SK-N-SH (cell line): ENCODE results near the gene BTG3. TPM values are rescaled to one million over a fixed set of nuclear protein-coding genes. Genes with fewer than 3 reads are reported as not detected.

ENCODE experiments used
- CTCF ChIA-PET: fragments of 300-600, 350-600 bp; formaldehyde crosslinking; extraction: SDS; loops from one replicate; lab custom pipeline; 2021; lab: Yijun Ruan, JAX
- POLR2A ChIA-PET: fragments of 350-600 bp; sonication (Branson Sonifier 250); formaldehyde crosslinking; extraction: SDS; loops from one replicate; lab custom pipeline; 2020; ENCODE audit warnings: antibody characterized with exemption, inconsistent platforms; lab: Yijun Ruan, JAX
- DNase-seq: peaks from one replicate; pipeline ENCODE4 v3.0.0; 2012
- H2AFZ ChIP-seq: fragments of 200-600 bp; sonication (generic); 2 replicates; pipeline ENCODE4 v1.8.1; 2016; ENCODE audit warnings: antibody characterized with exemption, mild to moderate bottlenecking, low read depth
- H3F3A ChIP-seq: fragments of 200-600 bp; sonication (generic); replicated peaks from 2 replicates; pipeline ENCODE3; 2016; ENCODE audit warnings: antibody characterized with exemption, mild to moderate bottlenecking; ENCODE audit not compliant: insufficient read depth
- H3K27ac ChIP-seq, 2 experiments: fragments of 200-500 bp in 1 of 2; fragments of 200-600 bp in 1 of 2; sonication (Bioruptor generic) in 1 of 2; sonication (generic), shearing (Covaris generic) in 1 of 2; 2 replicates each; pipeline versions ENCODE4 v1.5.1 to v1.6.1; 2014 to 2016; ENCODE audit warnings: low read depth in 2 of 2, inconsistent platforms in 1 of 2, low read length in 1 of 2, mild to moderate bottlenecking in 1 of 2, mixed read lengths in 1 of 2
- H3K27me3 ChIP-seq: fragments of 200-600 bp; sonication (generic), shearing (Covaris generic); 2 replicates; pipeline ENCODE4 v1.6.1; 2016; ENCODE audit warnings: mixed run types; ENCODE audit not compliant: insufficient read depth
- H3K36me3 ChIP-seq, 2 experiments: fragments of 200-500 bp in 1 of 2; fragments of 200-600 bp in 1 of 2; sonication (Bioruptor generic) in 1 of 2; sonication (generic) in 1 of 2; replicated peaks in 1 of 2; 2 replicates each; pipeline versions ENCODE3 to v1.5.1; 2014 to 2016; ENCODE audit warnings: low read length in 1 of 2, mild to moderate bottlenecking in 1 of 2; ENCODE audit not compliant: insufficient read depth in 2 of 2, control insufficient read depth in 1 of 2
- H3K4me1 ChIP-seq, 2 experiments: fragments of 200-500 bp in 1 of 2; fragments of 200-600 bp in 1 of 2; sonication (Bioruptor generic) in 1 of 2; sonication (generic), shearing (Covaris generic) in 1 of 2; 2 replicates each; pipeline versions ENCODE4 v1.5.1 to v1.6.1; 2014 to 2016; ENCODE audit warnings: low read depth in 1 of 2, low read length in 1 of 2, mixed run types in 1 of 2; ENCODE audit not compliant: insufficient read depth in 2 of 2, control insufficient read depth in 1 of 2
- H3K4me2 ChIP-seq: fragments of 200-600 bp; sonication (generic), shearing (Covaris generic); 2 replicates; pipeline ENCODE4 v1.6.1; 2017; ENCODE audit warnings: mixed run types
- H3K4me3 ChIP-seq, 2 experiments: fragments of 200-500 bp in 1 of 2; fragments of 200-600 bp in 1 of 2; sonication (Bioruptor generic) in 1 of 2; sonication (generic), shearing (Covaris generic) in 1 of 2; 2 replicates each; pipeline versions ENCODE4 v1.5.1 to v1.8.1; 2014 to 2016; ENCODE audit warnings: low read depth in 2 of 2, inconsistent platforms in 1 of 2, low read length in 1 of 2, mild to moderate bottlenecking in 1 of 2, mixed read lengths in 1 of 2, moderate library complexity in 1 of 2
- H3K79me2 ChIP-seq: fragments of 200-600 bp; sonication (generic); 2 replicates; pipeline ENCODE4 v1.8.1; 2017; ENCODE audit warnings: mild to moderate bottlenecking; ENCODE audit not compliant: insufficient read depth
- H3K9ac ChIP-seq: fragments of 200-600 bp; sonication (generic); 2 replicates; pipeline ENCODE4 v1.6.1; 2017; ENCODE audit warnings: mixed run types
- H3K9me2 ChIP-seq: fragments of 200-600 bp; sonication (generic); 2 replicates; pipeline ENCODE4 v1.6.1; 2017; ENCODE audit warnings: mixed run types
- H3K9me3 ChIP-seq: fragments of 200-600 bp; sonication (generic); 2 replicates; pipeline ENCODE4 v1.6.1; 2017; ENCODE audit warnings: mixed run types, mild to moderate bottlenecking, moderate library complexity
- H4K20me1 ChIP-seq: fragments of 200-600 bp; sonication (generic); 2 replicates; pipeline ENCODE4 v1.6.1; 2017; ENCODE audit warnings: mild to moderate bottlenecking, mixed run types; ENCODE audit not compliant: insufficient read depth
- CHD2 ChIP-seq: fragments of 150-350 bp; IDR thresholded peaks from 2 replicates; pipeline ENCODE4 v1.6.1; 2018; ENCODE audit warnings: low read length; ENCODE audit not compliant: partially characterized antibody
- EP300 ChIP-seq, 2 experiments: IDR thresholded peaks; 2 replicates each; pipeline versions ENCODE4 v1.4.0 to v1.6.1; 2012; ENCODE audit warnings: borderline replicate concordance in 1 of 2, low read depth in 1 of 2, low read length in 1 of 2
- EZH2phosphoT487 ChIP-seq: fragments of 200-600 bp; sonication (generic); IDR thresholded peaks from 2 replicates; pipeline ENCODE4 v1.6.1; 2017; ENCODE audit warnings: low read depth, mixed run types, mild to moderate bottlenecking, antibody characterized with exemption, moderate library complexity, borderline replicate concordance
- FOSL2 ChIP-seq: IDR thresholded peaks from 2 replicates; pipeline ENCODE4 v1.4.0; 2012; ENCODE audit warnings: low read depth, mild to moderate bottlenecking, moderate library complexity, borderline replicate concordance
- FOXM1 ChIP-seq: IDR thresholded peaks from 2 replicates; pipeline ENCODE4 v1.4.0; 2012; ENCODE audit warnings: low read depth, mild to moderate bottlenecking
- GATA2 ChIP-seq: sonication (generic); formaldehyde crosslinking; IDR thresholded peaks from 2 replicates; pipeline ENCODE4 v1.5.0; 2020; ENCODE audit warnings: mild to moderate bottlenecking, missing genetic modification reagents
- MEF2A ChIP-seq: IDR thresholded peaks from 2 replicates; pipeline ENCODE4 v1.4.0; 2012; ENCODE audit warnings: low read depth, borderline replicate concordance
- MXI1 ChIP-seq: IDR thresholded peaks from 2 replicates; pipeline ENCODE4 v1.6.1; 2012; ENCODE audit warnings: mild to moderate bottlenecking, low read depth, low read length, improper control_type of control experiment
- NRF1 ChIP-seq: IDR thresholded peaks from 2 replicates; pipeline ENCODE4 v1.6.1; 2012; ENCODE audit warnings: low read depth, mild to moderate bottlenecking, low read length
- POLR2AphosphoS5 ChIP-seq: IDR thresholded peaks from 2 replicates; pipeline ENCODE4 v1.6.1; 2012; ENCODE audit warnings: low read depth, low read length
- RAD21 ChIP-seq: IDR thresholded peaks from 2 replicates; pipeline ENCODE4 v1.6.1; 2012; ENCODE audit warnings: mild to moderate bottlenecking, low read length
- RCOR1 ChIP-seq: fragments of 150-350 bp; IDR thresholded peaks from 2 replicates; pipeline ENCODE4 v1.6.1; 2017; ENCODE audit warnings: antibody characterized with exemption, low read length
- RXRA ChIP-seq: IDR thresholded peaks from 2 replicates; pipeline ENCODE4 v1.4.0; 2012; ENCODE audit warnings: low read depth, mild to moderate bottlenecking, borderline replicate concordance
- SIN3A ChIP-seq: IDR thresholded peaks from 2 replicates; pipeline ENCODE4 v1.6.1; 2012; ENCODE audit warnings: low read depth, mild to moderate bottlenecking, low read length, moderate library complexity, borderline replicate concordance
- SMC3 ChIP-seq: IDR thresholded peaks from 2 replicates; pipeline ENCODE4 v1.6.1; 2012; ENCODE audit warnings: low read depth, low read length, improper control_type of control experiment
- TCF12 ChIP-seq: IDR thresholded peaks from 2 replicates; pipeline ENCODE4 v1.4.0; 2012
- TEAD4 ChIP-seq: IDR thresholded peaks from 2 replicates; pipeline ENCODE4 v1.4.0; 2012; ENCODE audit warnings: mild to moderate bottlenecking, borderline replicate concordance; ENCODE audit not compliant: insufficient read depth
- WGBS: methylation state at CpG from one replicate; pipeline ENCODE4 v1.1.6; 2017; ENCODE audit warnings: low lambda C conversion rate; 5-methylcytosine and 5-hydroxymethylcytosine counted together
- polyA plus RNA-seq, 3 experiments: library from polyadenylated mRNA; depleted of rRNA; stranded (reverse); fragments of >200 nt; gene quantifications; 2 replicates each; pipeline ENCODE4 v1.2.3, GENCODE V29; 2012
- TF ChIP-seq, protein P1 (sequence below): IDR thresholded peaks from 2 replicates; pipeline ENCODE4 v1.4.0; 2012; ENCODE audit warnings: low read depth
- TF ChIP-seq, protein P2 (sequence below): IDR thresholded peaks from 2 replicates; pipeline ENCODE4 v1.4.0; 2012; ENCODE audit warnings: low read depth, borderline replicate concordance
- TF ChIP-seq, protein P3 (sequence below): IDR thresholded peaks from 2 replicates; pipeline ENCODE4 v1.4.0; 2012; ENCODE audit warnings: low read depth, borderline replicate concordance

The BTG3 gene
- polyA plus RNA-seq, 1 of the 3 experiments (the other 2 are of a cell fraction) = 36.7 TPM

DNA sequence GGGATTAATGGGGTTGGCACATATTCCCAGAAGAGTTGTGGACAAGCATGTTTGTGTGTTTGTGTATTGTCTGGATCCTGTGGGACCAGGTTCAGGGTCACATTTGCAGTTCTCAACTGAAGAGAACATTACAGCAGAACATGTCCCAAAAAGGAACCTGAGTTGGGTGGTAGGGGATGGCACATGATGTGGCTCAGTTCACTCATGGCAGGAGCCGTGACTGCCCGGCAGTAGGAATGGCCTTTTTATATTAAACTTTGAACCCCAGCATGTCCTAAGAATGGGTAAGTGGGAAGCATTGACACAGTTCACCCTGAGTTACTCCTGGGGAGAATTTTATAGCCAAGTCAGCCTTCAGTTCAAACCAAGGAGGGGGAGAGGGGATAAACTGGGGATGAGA is 58.6 kb downstream of the BTG3 start (continued):
- no peak for TF ChIP-seq TCF12

DNA sequence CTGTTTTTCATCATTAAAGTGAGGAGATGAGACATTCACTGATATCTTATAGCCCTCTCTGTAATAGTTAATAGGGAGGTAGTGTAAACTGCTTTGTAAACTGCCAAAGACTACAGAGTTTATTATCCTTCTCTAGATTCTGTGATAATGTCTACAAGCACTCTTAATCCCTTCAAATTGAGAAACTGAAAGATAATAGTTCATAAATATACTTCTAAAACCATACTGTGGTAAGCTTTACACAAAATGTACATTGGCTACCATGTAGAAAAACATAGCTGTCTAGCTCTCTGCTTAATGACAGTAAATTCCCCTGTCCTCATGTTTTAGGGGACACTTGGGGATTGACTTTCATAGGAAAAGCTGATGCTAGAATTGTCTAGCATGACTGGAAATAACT is 60.3 kb downstream of the BTG3 start:
- Histone ChIP-seq H3K4me1 (peaks cover 0 to 18% of the 10 kb centered on the region in 2 experiments; a peak in 2 of 4 replicates), H3K4me2 (no peak overlapping the region), H3K9me2 (no peaks in the 10 kb centered on the region), H3K27ac (no peak overlapping the region), H3K27me3 (no peaks in the 10 kb centered on the region), H2AFZ (no peak overlapping the region), H3K36me3 (no peaks in the 10 kb centered on the region), H3K9me3 (no peaks in the 10 kb centered on the region), H3K4me3 (no peak overlapping the region), H3K79me2 (no peaks in the 10 kb centered on the region), H3F3A (no peaks in the 10 kb centered on the region), H4K20me1 (no peaks in the 10 kb centered on the region), H3K9ac (no peak overlapping the region)
- ChIA-PET CTCF (interaction anchor here (1.1 to 1.7 kb wide), 3 partner anchors 32 to 166 kb away, joined by 3 to 7 read pairs (median 5); no protein-coding TSS in a partner anchor), POLR2A (no interaction called here)
- no peak for DNase-seq
- TF ChIP-seq RAD21 = no peak
- no peak for TF ChIP-seq RXRA
- TF ChIP-seq EZH2phosphoT487 = no peak
- TF ChIP-seq TEAD4 = no peak
- no peak for TF ChIP-seq GATA2 (CRISPR knock-in tag)
- no peak for TF ChIP-seq FOXM1
- TF ChIP-seq FOSL2 = no peak
- TF ChIP-seq SIN3A = no peak
- no peak for TF ChIP-seq MXI1

DNA sequence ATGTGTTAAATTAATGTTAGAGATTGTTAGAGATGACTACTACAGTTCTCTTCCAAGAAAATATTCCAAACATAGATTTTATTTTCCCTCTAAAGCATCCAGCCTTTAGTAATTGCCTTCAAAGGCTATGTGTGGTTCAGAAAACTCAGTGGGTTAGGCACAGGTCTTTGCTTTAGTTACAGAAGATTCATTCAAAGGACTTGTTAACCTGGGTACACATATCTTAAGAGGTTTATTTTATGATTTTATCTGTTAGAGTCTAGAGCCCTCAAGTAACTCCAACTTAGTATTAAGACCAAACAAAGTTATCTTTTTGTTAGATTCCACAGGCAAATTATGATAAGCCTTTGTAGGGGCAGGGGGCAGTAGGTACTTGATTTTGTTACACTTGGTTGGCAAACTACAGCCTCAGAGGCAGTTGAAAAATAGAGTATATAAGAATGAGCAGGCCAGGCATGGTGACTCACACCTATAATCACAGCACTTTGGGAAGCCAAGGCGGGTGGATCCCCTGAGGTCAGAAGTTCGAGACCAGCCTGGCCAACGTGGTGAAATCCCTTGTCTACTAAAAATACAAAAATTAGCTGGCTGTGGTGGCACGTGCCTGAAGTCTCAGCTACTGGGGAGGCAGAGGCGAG is 61.9 kb downstream of the BTG3 start:
- TF ChIP-seq, protein P1, sequence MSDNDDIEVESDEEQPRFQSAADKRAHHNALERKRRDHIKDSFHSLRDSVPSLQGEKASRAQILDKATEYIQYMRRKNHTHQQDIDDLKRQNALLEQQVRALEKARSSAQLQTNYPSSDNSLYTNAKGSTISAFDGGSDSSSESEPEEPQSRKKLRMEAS = no peak
- TF ChIP-seq SMC3 = no peak
- TF ChIP-seq, protein P2, sequence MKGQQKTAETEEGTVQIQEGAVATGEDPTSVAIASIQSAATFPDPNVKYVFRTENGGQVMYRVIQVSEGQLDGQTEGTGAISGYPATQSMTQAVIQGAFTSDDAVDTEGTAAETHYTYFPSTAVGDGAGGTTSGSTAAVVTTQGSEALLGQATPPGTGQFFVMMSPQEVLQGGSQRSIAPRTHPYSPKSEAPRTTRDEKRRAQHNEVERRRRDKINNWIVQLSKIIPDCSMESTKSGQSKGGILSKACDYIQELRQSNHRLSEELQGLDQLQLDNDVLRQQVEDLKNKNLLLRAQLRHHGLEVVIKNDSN = no peak
- TF ChIP-seq FOSL2 = no peak
- no peak for TF ChIP-seq TEAD4
- no peak for TF ChIP-seq NRF1
- no peak for TF ChIP-seq RCOR1
- TF ChIP-seq, protein P3, sequence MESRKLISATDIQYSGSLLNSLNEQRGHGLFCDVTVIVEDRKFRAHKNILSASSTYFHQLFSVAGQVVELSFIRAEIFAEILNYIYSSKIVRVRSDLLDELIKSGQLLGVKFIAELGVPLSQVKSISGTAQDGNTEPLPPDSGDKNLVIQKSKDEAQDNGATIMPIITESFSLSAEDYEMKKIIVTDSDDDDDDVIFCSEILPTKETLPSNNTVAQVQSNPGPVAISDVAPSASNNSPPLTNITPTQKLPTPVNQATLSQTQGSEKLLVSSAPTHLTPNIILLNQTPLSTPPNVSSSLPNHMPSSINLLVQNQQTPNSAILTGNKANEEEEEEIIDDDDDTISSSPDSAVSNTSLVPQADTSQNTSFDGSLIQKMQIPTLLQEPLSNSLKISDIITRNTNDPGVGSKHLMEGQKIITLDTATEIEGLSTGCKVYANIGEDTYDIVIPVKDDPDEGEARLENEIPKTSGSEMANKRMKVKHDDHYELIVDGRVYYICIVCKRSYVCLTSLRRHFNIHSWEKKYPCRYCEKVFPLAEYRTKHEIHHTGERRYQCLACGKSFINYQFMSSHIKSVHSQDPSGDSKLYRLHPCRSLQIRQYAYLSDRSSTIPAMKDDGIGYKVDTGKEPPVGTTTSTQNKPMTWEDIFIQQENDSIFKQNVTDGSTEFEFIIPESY = no peak
- TF ChIP-seq CHD2 = no peak
- TF ChIP-seq GATA2 (CRISPR knock-in tag) = no peak
- TF ChIP-seq EP300 (IDR thresholded peaks at IDR 0.05; ENCODE audit: borderline replicate concordance in 1 of 2, low read depth in 1 of 2, low read length in 1 of 2) = no peak
- TF ChIP-seq POLR2AphosphoS5 = no peak
- no peak for TF ChIP-seq MEF2A
- Histone ChIP-seq H3K9me2 (no peaks in the 10 kb centered on the region), H2AFZ (no peak overlapping the region), H3K4me3 (no peak overlapping the region), H3K27me3 (no peaks in the 10 kb centered on the region), H3K79me2 (no peaks in the 10 kb centered on the region), H3F3A (no peaks in the 10 kb centered on the region), H3K4me1 (peaks cover 0 to 20% of the 10 kb centered on the region in 2 experiments; a peak in 2 of 4 replicates), H4K20me1 (no peaks in the 10 kb centered on the region), H3K9me3 (no peaks in the 10 kb centered on the region), H3K4me2 (no peak overlapping the region), H3K36me3 (no peaks in the 10 kb centered on the region), H3K27ac (no peak overlapping the region), H3K9ac (no peak overlapping the region)
- ChIA-PET CTCF (no interaction called here), POLR2A (no interaction called here)
- DNase-seq = no peak
- 75% methylated on average over 5 of the region's 5 CpGs for WGBS
